ENCODE results near the gene GNAO1.

GNAO1 gene

GRCh38 chr16:56241596-56241995 is 50.3 kb downstream of the GNAO1 start:
- FAIRE-seq, result no peak

GRCh38 chr16:56242740-56243139 is 51.5 kb downstream of the GNAO1 start:
- no peak for FAIRE-seq

- no peak for FAIRE-seq
These were observed 53.3 kb downstream of the GNAO1 start for GRCh38 chr16:56244612-56245011.

GRCh38 chr16:56245197-56245596 is 53.9 kb downstream of the GNAO1 start:
- no peak for FAIRE-seq

DNA sequence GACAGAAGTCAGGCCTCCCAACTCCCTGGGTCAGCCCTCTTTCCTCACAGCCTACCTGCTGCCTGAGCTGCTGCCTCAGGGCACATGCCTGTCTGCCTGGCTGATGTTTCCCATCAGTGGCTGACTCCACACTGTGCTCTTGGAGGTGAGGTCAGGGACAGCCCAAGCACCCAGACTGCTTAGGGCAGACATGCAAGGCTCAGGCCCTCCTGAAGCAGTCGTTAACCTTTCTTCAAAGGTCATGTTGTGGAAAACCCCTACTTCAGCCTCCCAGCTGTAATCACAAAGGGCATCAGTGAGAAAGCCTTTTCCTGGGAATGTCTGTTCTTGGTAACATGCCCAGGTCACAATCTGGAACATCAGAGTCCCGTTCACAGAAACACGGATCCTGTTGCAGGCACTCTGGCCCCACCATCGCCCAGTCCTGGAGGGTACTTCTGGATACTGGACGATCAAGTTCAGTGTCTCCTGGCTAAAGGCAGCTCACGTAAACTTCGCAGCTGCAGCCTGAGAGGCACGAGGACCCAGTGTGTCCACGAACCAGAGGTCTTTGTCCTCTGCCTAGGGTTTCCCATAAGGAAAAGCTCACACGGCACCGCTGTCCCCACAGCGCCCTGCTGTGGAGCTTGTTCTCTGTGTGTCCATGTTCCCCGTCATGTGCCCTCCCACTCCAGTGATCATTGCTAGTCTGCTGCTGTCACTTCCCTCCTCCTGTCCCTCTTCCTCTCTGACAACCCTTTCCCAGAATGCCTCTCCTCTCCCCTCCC is 54.9 kb downstream of the GNAO1 start:
- FAIRE-seq, result no peak

DNA sequence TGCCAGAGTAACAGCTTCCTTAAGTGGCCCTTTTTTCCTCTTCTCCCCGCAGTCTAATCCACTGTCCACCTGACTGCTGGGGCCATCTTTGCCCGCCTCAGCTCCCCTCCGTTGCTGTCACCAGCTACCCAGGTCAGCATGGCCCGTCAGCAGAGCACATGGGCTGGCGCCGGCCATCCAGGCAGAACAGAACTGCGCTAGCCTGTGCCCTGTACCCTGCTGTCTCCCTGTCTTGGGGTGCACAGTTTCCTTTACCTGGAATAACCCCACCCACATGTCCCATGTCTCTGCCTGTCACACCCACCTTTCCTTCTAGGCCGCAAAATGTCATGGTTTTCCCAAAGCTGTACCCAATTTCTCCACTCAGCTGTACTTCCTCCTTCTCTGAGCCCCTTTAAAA is 55.7 kb downstream of the GNAO1 start:
- no peak for FAIRE-seq

DNA sequence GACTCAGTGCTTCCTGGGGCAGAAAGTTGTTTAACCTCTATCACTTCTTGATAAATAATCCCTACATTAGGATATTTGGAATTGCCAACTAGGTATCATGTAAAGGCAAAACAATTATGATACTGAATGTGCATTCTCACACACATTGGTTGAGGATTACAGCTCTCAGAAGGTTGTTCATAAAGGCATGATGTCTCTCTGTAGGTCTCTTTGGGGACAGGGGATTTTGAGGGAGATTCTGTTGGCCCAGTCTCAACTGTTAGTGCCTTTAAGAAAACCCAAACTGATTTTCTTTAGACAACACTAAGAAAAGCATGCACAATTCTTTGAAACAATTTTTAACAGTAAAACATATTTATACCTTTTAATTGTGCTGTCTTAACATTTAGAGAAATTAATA is 56.5 kb downstream of the GNAO1 start:
- no peak for FAIRE-seq

DNA sequence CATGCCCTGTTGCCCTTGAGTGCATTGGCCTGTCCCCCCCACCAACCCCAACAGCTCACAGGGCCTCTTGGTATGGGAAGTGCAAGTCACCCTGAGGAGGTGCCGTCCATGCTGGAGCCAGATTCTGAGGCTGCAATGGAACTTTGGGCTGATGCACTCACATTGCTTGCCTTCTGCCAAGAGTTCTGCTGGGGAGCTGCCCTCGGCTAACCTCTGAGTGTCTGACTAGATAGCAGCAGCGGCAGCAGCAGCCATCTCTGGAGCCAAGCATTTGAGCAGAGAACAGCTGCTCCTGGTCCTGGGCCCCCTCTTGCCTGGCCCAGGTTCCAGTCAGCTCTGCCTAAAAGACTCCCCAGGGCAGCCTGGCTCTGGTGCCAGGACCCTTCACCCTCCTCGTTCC is 61.5 kb downstream of the GNAO1 start:
- no peak for FAIRE-seq

- FAIRE-seq, result no peak
These were observed 64.6 kb downstream of the GNAO1 start for GRCh38 chr16:56255904-56256303.

- no peak for FAIRE-seq
These were observed 66.0 kb downstream of the GNAO1 start for GRCh38 chr16:56257239-56257638.

- FAIRE-seq, result no peak
These were observed 66.5 kb downstream of the GNAO1 start for GRCh38 chr16:56257666-56258342.

- no peak for FAIRE-seq
These were observed 67.5 kb downstream of the GNAO1 start for GRCh38 chr16:56258508-56259424.

DNA sequence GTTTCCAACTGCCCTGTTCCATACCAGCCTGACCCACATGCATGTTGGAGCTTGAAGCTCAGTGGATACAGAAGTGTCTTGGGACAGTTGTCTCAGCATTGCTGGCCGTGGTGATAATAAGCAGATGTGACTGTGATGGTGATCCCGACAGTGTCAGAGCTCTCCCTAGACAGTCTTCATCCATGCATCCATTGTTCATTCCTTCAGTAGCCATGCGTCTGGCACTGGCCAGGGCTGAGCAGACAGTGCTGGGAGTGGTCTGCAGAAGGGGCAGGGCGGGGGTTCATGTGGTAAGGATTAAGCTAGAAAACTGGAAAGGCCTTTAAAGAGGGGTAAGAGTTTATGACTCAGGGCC is 68.1 kb downstream of the GNAO1 start:
- no peak for FAIRE-seq

- no peak for FAIRE-seq
These were observed 69.3 kb downstream of the GNAO1 start for GRCh38 chr16:56260378-56261160.

GRCh38 chr16:56261656-56262055 is 70.4 kb downstream of the GNAO1 start:
- no peak for FAIRE-seq

DNA sequence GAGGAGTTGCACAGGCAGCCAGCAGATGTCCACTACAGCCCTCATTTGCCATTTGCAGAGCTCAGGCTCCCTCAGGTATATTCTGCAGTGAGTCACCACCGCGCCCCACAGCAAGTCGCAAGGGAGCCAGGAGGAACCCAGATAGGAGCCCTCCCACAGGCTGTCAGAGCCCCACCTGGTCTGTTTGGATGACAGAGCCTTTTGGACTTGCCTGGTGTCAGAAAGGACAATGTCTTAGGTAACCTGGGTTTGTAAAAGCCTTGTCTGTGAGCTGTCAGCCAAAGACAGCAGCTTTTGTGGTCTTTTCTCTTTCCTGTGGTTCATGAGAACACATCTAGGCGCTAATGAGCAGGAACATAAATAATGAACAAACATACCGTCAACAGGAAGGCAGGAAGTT is 70.9 kb downstream of the GNAO1 start:
- FAIRE-seq, result no peak

GRCh38 chr16:56262551-56263245 is 71.4 kb downstream of the GNAO1 start:
- no peak for FAIRE-seq

DNA sequence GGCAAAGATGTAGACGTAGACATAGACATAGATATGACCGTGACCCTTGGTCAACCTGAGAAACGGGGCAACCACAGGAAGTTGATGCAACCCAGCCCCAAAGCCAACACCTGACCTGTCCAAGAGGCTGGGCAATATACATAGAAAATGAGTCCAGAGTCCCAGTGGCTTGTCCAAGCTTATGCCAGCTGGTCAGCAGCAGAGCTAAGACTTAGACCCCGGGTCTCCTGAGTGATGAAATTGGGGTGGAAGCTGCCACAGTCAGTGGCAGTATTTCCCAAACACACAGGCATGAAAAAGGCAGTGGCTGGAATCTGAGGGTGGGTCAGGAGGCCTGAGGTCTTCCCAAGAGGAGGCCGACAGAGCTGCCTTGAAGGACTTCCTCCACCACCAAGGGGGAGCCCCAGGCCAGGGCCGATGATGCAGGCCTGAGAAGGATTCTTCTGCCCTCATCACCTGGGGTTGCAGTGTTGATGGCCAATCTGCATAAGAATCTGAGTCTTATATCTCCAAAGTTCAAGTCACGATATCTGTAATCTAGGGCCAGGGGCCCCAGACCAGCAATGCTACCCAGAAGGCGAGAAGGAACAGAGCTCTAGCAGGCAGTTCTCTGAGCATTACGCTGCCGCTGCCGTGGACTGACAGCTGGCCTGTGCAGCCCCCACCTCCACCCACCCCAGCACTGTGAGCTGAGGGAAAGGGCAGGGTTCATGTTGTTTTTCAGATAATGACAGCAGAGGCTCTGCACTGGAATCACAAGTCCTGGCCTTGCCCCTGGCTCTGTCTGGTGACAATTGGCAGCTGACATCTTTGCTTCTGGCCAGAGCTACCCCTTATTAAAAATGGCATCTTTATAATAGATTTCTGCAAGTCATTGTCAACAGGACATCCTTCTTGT is 72.7 kb downstream of the GNAO1 start:
- FAIRE-seq, result no peak

GRCh38 chr16:56264609-56264972 is 73.3 kb downstream of the GNAO1 start:
- FAIRE-seq, result no peak

DNA sequence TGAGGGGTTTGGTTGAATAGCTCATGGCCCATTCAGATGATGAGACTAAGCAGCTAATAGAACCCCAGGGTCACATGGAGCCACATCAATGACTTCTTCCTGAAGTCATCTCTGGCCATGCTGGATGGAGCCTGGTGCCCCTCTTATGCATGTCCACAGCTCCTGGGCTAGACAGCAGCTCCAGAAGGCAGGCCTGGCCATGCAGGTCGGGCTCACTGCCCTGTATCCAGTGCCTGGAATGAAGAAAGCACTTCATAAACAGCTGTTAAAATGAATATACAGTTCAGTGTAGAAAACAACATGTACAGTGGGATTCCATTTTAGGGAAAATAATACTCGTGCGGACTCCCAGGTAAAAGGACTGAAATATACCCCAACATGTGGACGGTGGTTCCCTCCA is 73.9 kb downstream of the GNAO1 start:
- no peak for FAIRE-seq

GRCh38 chr16:56265746-56266145 is 74.5 kb downstream of the GNAO1 start:
- FAIRE-seq, result no peak

Measured in colon (tissue), 2 donors.